GM12873 (cell line): ENCODE measurements around the gene IZUMO2.

Source experiments
- CTCF ChIP-seq: IDR thresholded peaks from 2 replicates; pipeline ENCODE4 v1.5.1; 2012; ENCODE audit warnings: low read depth, mild to moderate bottlenecking, moderate library complexity, low read length, control low read depth; ENCODE audit not compliant: insufficient read depth; ENCODE audit errors: missing control alignments

Gene IZUMO2

GRCh38 chr19:50154529-50154928 lies 8.6 kb downstream of the IZUMO2 start:
- no peak for TF ChIP-seq CTCF

GRCh38 chr19:50152578-50152977 lies 10.5 kb downstream of the IZUMO2 start:
- no peak for TF ChIP-seq CTCF

- no peak for TF ChIP-seq CTCF
These were observed 14.6 kb downstream of the IZUMO2 start for GRCh38 chr19:50148528-50148927.

- TF ChIP-seq CTCF, result no peak
These were observed 15.3 kb downstream of the IZUMO2 start for GRCh38 chr19:50147462-50148423.
